HG03097 (cell line): ENCODE measurements around the gene CHD2.
"Not testable (repeated sequence)": the region's sequence is repeated elsewhere in the genome, so short reads cannot be mapped to it uniquely, and the experiment has no call there.

Experiments used
- ATAC-seq: cut with Tn5 transposase; IDR thresholded peaks from one replicate; pipeline ENCODE4 v1.9.1; 2021; ENCODE audit not compliant: unreplicated experiment, low FRiP score

CHD2 gene

DNA sequence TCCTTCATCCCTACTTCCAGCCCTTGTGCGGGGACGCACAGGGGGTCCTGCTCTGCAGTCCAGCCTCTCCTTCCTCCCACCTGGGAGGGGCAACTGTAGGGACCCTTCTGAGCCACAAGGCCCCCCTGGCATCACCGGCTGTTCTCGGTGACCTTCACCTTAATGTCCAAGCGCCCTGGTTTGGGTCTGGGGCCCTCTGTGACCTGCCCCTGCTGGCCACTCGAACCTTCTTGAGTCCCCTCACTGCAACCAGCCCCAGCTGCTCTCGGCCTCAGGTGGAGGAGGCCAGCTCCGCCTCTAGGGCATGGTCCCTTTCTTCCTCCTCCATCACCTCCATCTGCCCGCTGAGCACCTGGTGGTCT, 131.0 kb downstream of the CHD2 start:
- no peak for ATAC-seq

- ATAC-seq, result not testable (repeated sequence)
These were observed 131.6 kb downstream of the CHD2 start for GRCh38 chr15:93031557-93032384.

DNA sequence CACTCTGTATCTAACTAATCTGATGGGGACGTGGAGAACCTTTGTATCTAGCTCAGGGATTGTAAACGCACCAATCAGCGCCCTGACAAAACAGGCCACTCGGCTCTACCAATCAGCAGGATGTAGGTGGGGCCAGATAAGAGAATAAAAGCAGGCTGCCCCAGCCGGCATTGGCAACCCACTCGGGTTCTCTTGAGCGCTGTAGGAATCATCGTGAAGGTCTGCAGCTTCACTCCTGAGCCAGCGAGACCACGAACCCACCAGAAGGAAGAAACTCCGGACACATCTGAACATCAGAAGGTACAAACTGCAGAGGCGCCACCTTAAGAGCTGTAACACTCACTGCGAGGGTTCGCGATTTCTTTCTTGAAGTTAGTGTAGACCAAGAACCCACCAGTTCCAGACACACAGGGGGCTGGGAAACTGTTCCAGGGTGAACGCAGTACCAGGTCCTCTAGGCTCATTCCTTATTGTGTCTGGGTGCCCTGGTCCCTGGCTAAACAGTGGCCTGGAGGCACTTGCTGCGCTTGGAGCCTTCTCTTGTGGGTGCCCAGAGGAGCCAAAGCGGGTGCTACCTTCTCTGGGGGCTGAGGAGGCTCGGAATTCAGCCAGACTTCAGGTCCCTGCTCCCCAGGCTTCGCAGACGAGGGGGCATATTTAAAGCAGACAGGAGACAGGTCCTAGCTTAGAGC, 132.5 kb downstream of the CHD2 start:
- ATAC-seq, result not testable (repeated sequence)

DNA sequence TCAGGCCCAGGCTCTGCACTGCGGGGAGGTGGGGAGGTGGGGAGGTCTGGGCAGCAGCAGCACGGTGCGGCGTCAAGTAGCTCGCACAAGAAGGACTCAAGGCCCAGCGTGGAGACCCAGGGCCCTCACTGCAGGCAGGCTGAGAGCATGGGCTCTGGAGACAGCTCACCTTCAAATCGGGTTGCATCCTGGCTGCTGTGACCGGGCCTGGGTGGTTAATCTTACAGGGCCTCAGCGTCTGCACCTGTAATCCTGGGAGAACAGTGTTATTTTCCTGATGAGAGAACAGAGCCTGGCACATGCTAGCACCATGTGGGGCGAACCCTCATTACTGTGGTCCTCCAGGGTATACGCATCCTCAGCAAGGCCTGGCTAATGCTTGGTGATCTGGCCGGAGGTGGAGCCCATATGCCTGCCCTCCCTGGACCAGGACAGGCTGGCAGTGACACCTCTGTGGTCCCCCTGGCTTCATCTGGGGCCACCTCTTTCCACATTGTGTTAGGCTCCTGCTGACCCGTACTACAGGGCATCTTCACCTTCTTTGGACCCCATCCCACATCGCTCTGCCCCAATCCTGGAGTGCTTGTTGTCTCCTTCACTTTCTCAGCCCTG, 133.4 kb downstream of the CHD2 start:
- ATAC-seq, result no peak

DNA sequence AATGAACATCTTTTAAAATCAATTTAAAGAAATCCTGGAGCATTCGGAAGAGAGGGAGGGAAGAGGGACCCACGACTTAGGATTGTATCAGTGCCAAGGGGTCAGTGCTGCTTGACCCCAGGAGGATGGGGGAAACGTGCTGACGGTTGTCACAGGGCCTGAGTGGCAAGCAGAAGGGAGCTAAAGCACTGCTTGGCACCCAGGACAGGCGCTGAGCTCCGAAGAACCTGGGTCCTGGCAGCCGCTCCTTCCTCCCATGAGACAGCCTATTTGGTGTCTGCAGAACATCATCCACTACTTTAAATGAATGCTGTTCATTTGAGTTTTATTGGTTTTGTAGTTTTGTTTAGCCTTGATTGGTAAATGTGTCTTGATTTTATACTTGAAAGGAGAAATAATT, 134.4 kb downstream of the CHD2 start:
- no peak for ATAC-seq

DNA sequence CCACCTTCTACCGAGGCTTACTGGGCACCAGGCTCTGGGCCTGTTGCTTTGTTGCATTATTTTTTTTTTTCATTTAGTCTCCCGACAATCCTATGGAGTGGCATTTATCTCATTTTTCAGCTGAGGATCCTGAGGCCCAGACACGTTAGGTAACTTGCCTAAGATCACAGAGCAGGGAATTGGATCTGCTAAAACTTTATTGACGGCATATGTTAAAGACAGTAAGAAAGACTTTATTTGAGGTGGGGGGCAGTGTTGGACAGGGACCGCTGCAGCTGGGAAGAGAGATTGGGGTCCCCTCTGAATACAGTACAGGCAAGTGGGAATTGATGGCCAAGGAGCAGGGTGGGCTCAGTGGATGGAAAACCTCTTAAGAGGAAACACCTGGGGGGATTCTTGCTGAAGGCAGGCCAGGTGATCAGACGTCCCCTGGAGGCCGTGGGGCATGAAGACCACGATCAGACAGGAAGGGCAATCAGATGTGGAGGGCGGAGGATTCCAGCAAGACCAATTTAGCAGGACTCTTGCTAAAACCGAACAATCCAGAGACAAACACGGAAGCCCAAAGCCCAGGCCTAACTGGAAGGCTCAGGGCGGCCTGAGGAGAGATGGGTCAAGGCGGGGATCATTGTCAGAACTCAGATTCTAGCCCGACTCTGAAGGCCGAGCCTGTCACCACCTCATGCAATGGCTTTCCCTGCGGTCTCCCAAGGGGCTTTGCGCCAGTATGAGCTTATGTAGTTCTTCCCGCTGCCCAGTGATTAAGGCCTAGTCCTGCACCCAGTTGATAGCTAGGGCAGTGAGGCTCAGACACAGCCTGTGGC, 135.2 kb downstream of the CHD2 start:
- no peak for ATAC-seq

GRCh38 chr15:93035953-93036810, 136.1 kb downstream of the CHD2 start:
- peak; percentile 54 for ATAC-seq

- ATAC-seq, result no peak
These were observed 137.1 kb downstream of the CHD2 start for GRCh38 chr15:93036951-93037819.

GRCh38 chr15:93037820-93038705, 137.9 kb downstream of the CHD2 start:
- no peak for ATAC-seq

GRCh38 chr15:93039562-93040287, 139.6 kb downstream of the CHD2 start:
- ATAC-seq, result not testable (repeated sequence)

GRCh38 chr15:93040288-93041158, 140.4 kb downstream of the CHD2 start:
- no peak for ATAC-seq

GRCh38 chr15:93041159-93041547, 141.0 kb downstream of the CHD2 start:
- no peak for ATAC-seq

- ATAC-seq, result no peak
These were observed 142.1 kb downstream of the CHD2 start for GRCh38 chr15:93042211-93042610.

DNA sequence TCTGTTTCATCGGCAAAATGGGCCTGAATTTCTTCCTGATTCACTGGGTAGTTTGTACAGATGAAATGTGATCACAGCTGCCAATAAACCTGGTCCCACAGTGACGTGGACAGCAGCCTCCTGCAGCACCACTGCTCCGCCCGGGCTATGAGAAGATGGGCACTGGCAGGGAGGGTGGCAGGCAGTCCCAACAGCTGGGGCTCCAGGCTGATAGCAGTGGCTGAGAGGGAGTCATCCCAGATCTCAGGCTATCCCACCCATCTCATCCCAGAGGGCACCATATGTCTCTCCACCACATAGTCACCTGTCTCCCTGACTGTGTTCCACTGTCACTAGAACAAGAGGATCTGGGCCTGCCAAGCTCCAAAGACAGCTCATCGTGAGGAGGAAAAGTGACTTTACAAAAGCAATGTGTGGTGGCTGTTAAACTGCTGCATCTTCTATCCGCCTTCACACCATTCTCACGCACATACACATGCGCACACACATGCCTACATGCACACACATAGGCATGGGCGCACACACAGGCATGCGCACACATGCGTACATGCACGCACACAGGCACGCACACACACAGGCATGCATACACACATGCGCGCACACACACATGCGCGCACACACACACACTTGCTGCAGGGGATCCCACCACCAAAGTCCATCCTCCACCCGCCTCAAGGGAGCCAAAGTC, 142.7 kb downstream of the CHD2 start:
- no peak for ATAC-seq

DNA sequence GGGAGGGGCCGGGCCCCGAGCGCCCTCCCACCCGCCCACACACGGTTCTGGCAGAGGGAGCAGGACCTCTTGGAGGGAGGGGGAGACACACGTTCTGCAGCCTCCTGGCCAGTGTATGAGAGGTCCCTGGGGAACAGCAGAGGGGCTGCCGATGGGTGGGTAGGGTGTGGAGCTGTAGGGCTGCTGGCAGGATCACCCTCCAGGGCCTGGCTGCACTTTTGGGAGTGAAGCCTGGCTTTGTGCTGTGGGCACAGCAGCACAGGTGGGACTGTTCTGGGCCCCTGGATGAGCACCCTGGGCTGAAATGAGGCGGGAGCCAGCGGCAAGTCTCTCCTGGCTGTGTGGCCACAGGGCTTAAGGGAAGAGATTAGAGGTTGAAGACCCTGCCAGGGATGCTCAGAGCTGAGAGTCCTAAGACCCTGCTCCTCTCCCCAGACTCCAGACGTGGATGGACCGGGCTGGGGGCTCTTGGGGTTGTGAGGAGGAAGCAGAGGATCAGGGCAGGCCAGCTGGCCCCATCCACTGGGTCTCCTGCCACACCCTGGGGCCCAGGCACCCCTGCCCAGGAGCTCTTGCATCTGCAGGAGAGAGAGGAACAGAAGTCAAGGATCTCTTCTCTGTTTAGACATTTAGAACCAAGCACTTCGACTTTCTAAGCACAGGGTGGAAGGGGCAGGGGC, 143.6 kb downstream of the CHD2 start:
- no peak for ATAC-seq
